Activated T-cell treated with anti-CD3 and anti-CD28 coated beads, Interleukin-2, amount 50 U/mL, for 48 hours (primary cell): Measurements from ENCODE around the gene ADCY9.

Experiments
- DNase-seq, 2 experiments: peaks; one replicate each; pipeline ENCODE4 v3.0.0-alpha.2; 2020

The ADCY9 gene

GRCh38 chr16:4120176-4120575 lies 3.9 kb upstream of the ADCY9 start:
- no peak for DNase-seq

- no peak for DNase-seq
Measured at GRCh38 chr16:4117250-4117578, 972 bp upstream of the ADCY9 start.

- DNase-seq: no peak
Measured at GRCh38 chr16:4115949-4116318, 308 bp downstream of the ADCY9 start.

GRCh38 chr16:4115209-4115948 lies 863 bp downstream of the ADCY9 start:
- peak; percentile 55 to 68 for DNase-seq

GRCh38 chr16:4114257-4115208 lies 1.7 kb downstream of the ADCY9 start:
- no peak for DNase-seq

- DNase-seq: no peak
Measured at GRCh38 chr16:4113358-4114256, 2.6 kb downstream of the ADCY9 start.

- no peak for DNase-seq
Measured at GRCh38 chr16:4111748-4112696, 4.2 kb downstream of the ADCY9 start.

- DNase-seq: peak; percentile 26 to 31
Measured at GRCh38 chr16:4110680-4111079, 5.6 kb downstream of the ADCY9 start.

GRCh38 chr16:4110065-4110464 lies 6.2 kb downstream of the ADCY9 start:
- no peak for DNase-seq

GRCh38 chr16:4109250-4109736 lies 6.9 kb downstream of the ADCY9 start:
- DNase-seq: no peak

GRCh38 chr16:4106516-4106915 lies 9.7 kb downstream of the ADCY9 start:
- no peak for DNase-seq

- DNase-seq: no peak
Measured at GRCh38 chr16:4105848-4106247, 10.4 kb downstream of the ADCY9 start.

- no peak for DNase-seq
Measured at GRCh38 chr16:4103745-4104144, 12.5 kb downstream of the ADCY9 start.

- DNase-seq: no peak
Measured at GRCh38 chr16:4101421-4102219, 14.6 kb downstream of the ADCY9 start.

GRCh38 chr16:4098501-4098900 lies 17.7 kb downstream of the ADCY9 start:
- no peak for DNase-seq

GRCh38 chr16:4097826-4098240 lies 18.4 kb downstream of the ADCY9 start:
- DNase-seq: no peak

GRCh38 chr16:4096509-4096908 lies 19.7 kb downstream of the ADCY9 start:
- DNase-seq: no peak

GRCh38 chr16:4094127-4094773 lies 22.0 kb downstream of the ADCY9 start:
- no peak for DNase-seq

- DNase-seq: no peak
Measured at GRCh38 chr16:4093495-4094126, 22.6 kb downstream of the ADCY9 start.
